Measurements from ENCODE around the gene TAGLN.
"Not testable (repeated sequence)": the region's sequence is repeated elsewhere in the genome, so short reads cannot be mapped to it uniquely, and the experiment has no call there.

GRCh38 chr11:117208710-117209109 lies 9.5 kb downstream of the TAGLN start:
- TF ChIP-seq POLR2A, EP300 (IDR thresholded peaks at IDR 0.05): not testable (repeated sequence)

All from tibial nerve (tissue), 3 donors.